GM19468 (cell line): ENCODE results near the gene SLC13A3.

Experiments
- ATAC-seq: cut with Tn5 transposase; IDR thresholded peaks from one replicate; pipeline ENCODE4 v1.9.1; 2021; ENCODE audit warnings: mild to moderate bottlenecking, moderate library complexity, moderate number of reproducible peaks; ENCODE audit not compliant: unreplicated experiment; ENCODE audit errors: extremely low read depth

The SLC13A3 gene

GRCh38 chr20:46638134-46638897 is 12.9 kb downstream of the SLC13A3 start:
- no peak for ATAC-seq

GRCh38 chr20:46637427-46638133 is 13.7 kb downstream of the SLC13A3 start:
- no peak for ATAC-seq

GRCh38 chr20:46637020-46637419 is 14.2 kb downstream of the SLC13A3 start:
- no peak for ATAC-seq

- ATAC-seq, result no peak
Measured at GRCh38 chr20:46636514-46636913, 14.7 kb downstream of the SLC13A3 start.

GRCh38 chr20:46635514-46636136 is 15.6 kb downstream of the SLC13A3 start:
- ATAC-seq, result no peak

GRCh38 chr20:46634528-46634927 is 16.7 kb downstream of the SLC13A3 start:
- no peak for ATAC-seq

GRCh38 chr20:46631874-46632446 is 19.3 kb downstream of the SLC13A3 start:
- no peak for ATAC-seq

- no peak for ATAC-seq
Measured at GRCh38 chr20:46631212-46631869, 19.9 kb downstream of the SLC13A3 start.

- no peak for ATAC-seq
Measured at GRCh38 chr20:46630306-46630705, 21.0 kb downstream of the SLC13A3 start.

GRCh38 chr20:46629341-46629740 is 21.9 kb downstream of the SLC13A3 start:
- ATAC-seq, result no peak

- ATAC-seq, result no peak
Measured at GRCh38 chr20:46627234-46627633, 24.0 kb downstream of the SLC13A3 start.

GRCh38 chr20:46626758-46627157 is 24.5 kb downstream of the SLC13A3 start:
- ATAC-seq, result no peak

GRCh38 chr20:46625875-46626373 is 25.3 kb downstream of the SLC13A3 start:
- ATAC-seq, result no peak

- no peak for ATAC-seq
Measured at GRCh38 chr20:46624946-46625345, 26.3 kb downstream of the SLC13A3 start.

- ATAC-seq, result no peak
Measured at GRCh38 chr20:46622165-46622564, 29.1 kb downstream of the SLC13A3 start.

- ATAC-seq, result no peak
Measured at GRCh38 chr20:46621492-46621891, 29.8 kb downstream of the SLC13A3 start.

- ATAC-seq, result no peak
Measured at GRCh38 chr20:46619445-46619844, 31.8 kb downstream of the SLC13A3 start.

- ATAC-seq, result no peak
Measured at GRCh38 chr20:46618316-46619100, 32.8 kb downstream of the SLC13A3 start.

- no peak for ATAC-seq
Measured at GRCh38 chr20:46614503-46614902, 36.8 kb downstream of the SLC13A3 start.
